HG03354 (cell line): Measurements from ENCODE around the gene CPED1.
"Not testable (repeated sequence)": the region's sequence is repeated elsewhere in the genome, so short reads cannot be mapped to it uniquely, and the experiment has no call there.

Experiments used
- ATAC-seq: cut with Tn5 transposase; IDR thresholded peaks from one replicate; pipeline ENCODE4 v1.9.1; 2021; ENCODE audit warnings: mild to moderate bottlenecking; ENCODE audit not compliant: unreplicated experiment, poor library complexity, severe bottlenecking

Gene CPED1

GRCh38 chr7:121036776-121037175 lies 48.3 kb downstream of the CPED1 start:
- not testable (repeated sequence) for ATAC-seq

DNA sequence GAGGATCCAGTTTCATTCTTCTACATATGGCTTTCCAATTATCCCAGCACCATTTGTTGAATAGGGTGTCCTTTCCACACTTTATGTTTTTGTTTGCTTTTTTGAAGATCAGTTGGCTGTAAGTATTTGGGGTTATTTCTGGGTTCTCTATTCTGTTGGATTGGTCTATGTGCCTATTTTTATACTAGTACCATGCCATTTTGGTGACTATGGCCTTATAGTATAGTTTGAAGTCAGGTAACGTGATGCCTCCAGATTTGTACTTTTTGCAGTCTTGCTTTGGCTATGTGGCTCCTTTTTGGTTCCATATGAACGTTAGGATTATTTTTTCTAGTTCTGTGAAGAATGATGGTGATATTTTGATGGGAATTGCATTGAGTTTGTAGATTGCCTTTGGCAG lies 48.8 kb downstream of the CPED1 start:
- not testable (repeated sequence) for ATAC-seq

- ATAC-seq = no peak
Observed at GRCh38 chr7:121037957-121038716, 49.6 kb downstream of the CPED1 start.

- ATAC-seq = no peak
Observed at GRCh38 chr7:121038717-121039509, 50.4 kb downstream of the CPED1 start.

- ATAC-seq = no peak
Observed at GRCh38 chr7:121039510-121039822, 51.0 kb downstream of the CPED1 start.

- no peak for ATAC-seq
Observed at GRCh38 chr7:121039994-121040393, 51.5 kb downstream of the CPED1 start.

DNA sequence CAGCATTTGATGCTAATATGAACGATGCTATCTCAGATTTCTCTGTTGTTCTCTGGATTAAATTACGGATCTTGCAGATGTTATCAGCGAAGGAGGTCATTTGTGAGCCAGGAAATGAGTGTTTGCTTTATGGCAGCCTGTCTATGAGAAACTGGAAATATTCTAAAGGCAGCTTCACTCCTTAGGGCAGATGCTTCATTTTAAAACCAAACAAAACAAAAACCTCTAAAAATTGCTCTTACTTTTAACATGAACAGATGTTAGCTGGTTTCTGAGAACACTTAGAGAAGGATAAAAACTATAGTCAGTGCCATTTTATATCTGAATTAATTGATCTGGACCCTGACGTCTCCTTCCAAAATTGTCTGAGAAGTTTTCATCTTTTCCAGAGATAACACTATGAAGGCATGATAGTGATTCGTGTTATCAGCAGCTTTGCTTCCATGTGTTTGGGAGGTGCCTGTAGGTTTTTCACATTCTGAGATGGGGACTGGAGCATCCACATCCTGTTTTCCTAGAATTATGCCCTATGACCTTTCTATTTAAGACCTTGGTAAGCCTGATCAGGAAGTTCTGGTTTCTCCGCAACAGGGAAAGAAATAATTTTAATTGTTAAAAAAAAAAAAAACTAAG lies 53.1 kb downstream of the CPED1 start:
- ATAC-seq = no peak

- ATAC-seq = no peak
Observed at GRCh38 chr7:121042195-121042594, 53.7 kb downstream of the CPED1 start.

- ATAC-seq = no peak
Observed at GRCh38 chr7:121042899-121043298, 54.4 kb downstream of the CPED1 start.

- ATAC-seq = no peak
Observed at GRCh38 chr7:121043314-121044234, 55.1 kb downstream of the CPED1 start.

GRCh38 chr7:121045090-121045489 lies 56.6 kb downstream of the CPED1 start:
- ATAC-seq = no peak

DNA sequence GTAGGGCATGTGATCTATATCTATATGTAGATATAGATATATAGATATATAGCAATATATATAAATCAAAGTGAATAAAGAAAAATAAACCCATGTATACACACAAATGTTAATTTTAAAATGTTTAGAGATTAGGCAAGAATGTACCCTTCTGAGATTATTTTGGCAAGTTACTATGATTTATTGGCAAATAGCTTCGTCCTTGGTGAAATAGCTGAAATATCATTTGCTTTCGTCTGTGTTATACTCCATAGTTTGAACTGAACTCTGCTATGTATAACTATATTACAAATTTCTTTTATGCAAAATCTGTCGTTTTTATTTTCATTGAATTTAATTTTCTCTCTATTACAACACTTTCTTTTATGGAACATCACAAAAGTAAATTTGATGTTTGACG lies 57.5 kb downstream of the CPED1 start:
- no peak for ATAC-seq

- no peak for ATAC-seq
Observed at GRCh38 chr7:121046893-121047468, 58.5 kb downstream of the CPED1 start.

DNA sequence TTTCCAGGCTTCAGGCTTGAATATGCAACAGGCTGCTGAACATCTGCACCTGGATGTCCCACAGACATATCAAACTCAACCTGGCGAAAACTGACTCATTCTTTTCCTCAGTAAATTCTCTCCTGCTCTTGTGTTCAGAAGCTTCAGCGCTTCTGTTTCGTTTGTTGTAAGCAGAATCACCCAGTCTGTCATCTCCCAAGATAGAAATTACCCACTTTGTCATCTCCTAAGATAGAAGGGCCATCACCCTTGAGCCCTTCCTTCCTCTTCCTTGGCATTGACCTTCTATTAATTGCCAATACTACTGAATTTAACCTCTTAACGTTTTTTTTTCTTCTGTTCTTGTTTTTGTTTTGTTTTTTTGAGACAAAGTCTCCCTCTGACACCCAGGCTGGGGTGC lies 59.7 kb downstream of the CPED1 start:
- no peak for ATAC-seq

- no peak for ATAC-seq
Observed at GRCh38 chr7:121049028-121049791, 60.7 kb downstream of the CPED1 start.

- no peak for ATAC-seq
Observed at GRCh38 chr7:121049897-121050296, 61.4 kb downstream of the CPED1 start.

DNA sequence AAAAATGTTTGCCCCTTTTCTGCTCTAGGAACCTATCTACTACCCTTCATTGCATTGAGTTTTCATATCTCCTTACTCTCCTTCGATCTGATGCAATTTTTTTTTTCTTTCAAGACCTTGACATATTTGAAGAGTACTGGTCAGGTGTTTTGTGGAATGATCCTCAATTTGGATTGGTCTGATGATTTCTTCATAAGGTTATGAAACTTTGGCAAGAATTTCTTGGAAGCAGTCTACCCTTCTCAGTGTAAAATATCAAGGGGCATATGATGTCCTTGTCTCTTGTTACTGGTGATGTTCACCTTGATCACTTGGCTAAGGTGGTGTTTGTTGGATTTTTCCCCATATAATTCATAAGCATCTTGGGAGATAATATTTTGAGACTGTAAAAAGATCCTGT lies 64.7 kb downstream of the CPED1 start:
- ATAC-seq = no peak

DNA sequence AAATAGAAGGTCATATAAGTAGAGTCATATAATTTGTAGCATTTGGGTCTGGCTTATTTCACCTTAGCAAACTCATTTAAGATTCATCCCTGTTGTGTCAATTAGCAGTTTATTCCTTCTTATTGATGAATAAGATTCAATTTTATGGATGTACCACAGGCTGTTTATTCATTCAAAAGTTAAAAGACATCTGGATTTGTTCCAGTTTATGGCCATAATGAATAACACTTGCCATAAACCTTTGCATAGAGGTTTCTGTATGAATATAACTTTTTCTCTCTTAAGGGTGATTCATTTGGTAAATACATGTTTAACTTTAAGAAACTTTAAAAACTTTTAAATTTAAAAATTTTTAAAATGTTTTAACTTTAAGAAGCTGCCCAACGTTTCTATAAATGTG lies 66.4 kb downstream of the CPED1 start:
- ATAC-seq = no peak

DNA sequence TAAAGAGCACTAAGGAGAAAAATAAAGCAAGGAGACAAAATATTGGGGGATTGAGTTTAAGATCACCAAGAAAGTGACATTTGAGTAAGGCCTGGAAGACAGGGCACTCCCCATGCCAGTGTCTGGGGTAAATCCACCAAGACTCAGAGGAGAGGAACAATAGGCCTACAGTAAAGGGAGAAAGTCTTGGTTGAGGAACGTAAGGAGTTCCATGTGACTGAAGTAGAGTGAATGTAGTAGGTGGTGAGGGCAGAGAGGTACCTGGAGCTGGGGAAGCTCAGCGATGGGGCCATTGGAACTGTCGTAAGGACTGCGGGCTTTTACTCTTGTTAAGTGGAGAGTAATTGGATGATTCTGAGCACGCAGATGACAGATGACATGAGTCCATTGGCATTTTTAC lies 69.4 kb downstream of the CPED1 start:
- ATAC-seq = no peak
